Retinal pigment epithelial cell (primary cell): ENCODE measurements around the gene AGBL2.
"Not testable (repeated sequence)": the region's sequence is repeated elsewhere in the genome, so short reads cannot be mapped to it uniquely, and the experiment has no call there.

Experiments
- DNase-seq: peaks from one replicate; pipeline ENCODE4 v3.0.0-alpha.2; 2010; ENCODE audit warnings: low read depth
- H3K4me3 ChIP-seq: 2 replicates; pipeline ENCODE4 v1.5.1; 2011; ENCODE audit warnings: mild to moderate bottlenecking, low read length, control low read depth, moderate library complexity
- CTCF ChIP-seq: conservative IDR thresholded peaks from 2 replicates; pipeline ENCODE4 v1.5.1; 2011; ENCODE audit warnings: low read depth, low read length, control low read depth, inconsistent platforms

AGBL2 gene

GRCh38 chr11:47649276-47649675 is 65.9 kb downstream of the AGBL2 start:
- no peak overlapping the region for H3K4me3 ChIP-seq
- DNase-seq = no peak
- no peak for TF ChIP-seq CTCF

- DNase-seq = no peak
- no peak for TF ChIP-seq CTCF
- no peak overlapping the region for H3K4me3 ChIP-seq
These were observed 69.2 kb downstream of the AGBL2 start for GRCh38 chr11:47646019-47646418.

GRCh38 chr11:47645500-47645899 is 69.7 kb downstream of the AGBL2 start:
- DNase-seq = no peak
- no peak overlapping the region for H3K4me3 ChIP-seq
- no peak for TF ChIP-seq CTCF

- TF ChIP-seq CTCF = no peak
- peak within 1 kb of the TSS; percentile 82 for H3K4me3 ChIP-seq
- peak; percentile 84 for DNase-seq
These were observed 72.9 kb downstream of the AGBL2 start, which contains the start of gene MTCH2 for GRCh38 chr11:47642099-47642855. Gene MTCH2, minus strand, starts transcription at chr11:47642559. Its CDS starts 94 bp downstream, at chr11:47642465.

GRCh38 chr11:47641600-47642098 is 73.5 kb downstream of the AGBL2 start:
- no peak for TF ChIP-seq CTCF
- peak overlapping the region; percentile 82 for H3K4me3 ChIP-seq
- DNase-seq = no peak

- H3K4me3 ChIP-seq, DNase-seq: not testable (repeated sequence)
These were observed 74.7 kb downstream of the AGBL2 start for GRCh38 chr11:47640506-47640905.

- H3K4me3 ChIP-seq, DNase-seq: not testable (repeated sequence)
These were observed 78.8 kb downstream of the AGBL2 start for GRCh38 chr11:47636331-47636730.

- no peak overlapping the region for H3K4me3 ChIP-seq
- TF ChIP-seq CTCF = no peak
- no peak for DNase-seq
These were observed 83.7 kb downstream of the AGBL2 start for GRCh38 chr11:47631473-47631872.
